GM18868 (cell line): ENCODE data around the gene SDC4.

Experiments used
- ATAC-seq: cut with Tn5 transposase; IDR thresholded peaks from one replicate; pipeline ENCODE4 v1.9.1; 2021; ENCODE audit warnings: mild to moderate bottlenecking, moderate library complexity; ENCODE audit not compliant: unreplicated experiment

SDC4 gene

GRCh38 chr20:45301824-45302271 is 46.4 kb downstream of the SDC4 start:
- ATAC-seq = no peak

GRCh38 chr20:45300961-45301360 is 47.3 kb downstream of the SDC4 start:
- peak; percentile 63 for ATAC-seq

GRCh38 chr20:45299786-45300185 is 48.4 kb downstream of the SDC4 start:
- no peak for ATAC-seq

GRCh38 chr20:45297786-45298497 is 50.3 kb downstream of the SDC4 start:
- no peak for ATAC-seq

- no peak for ATAC-seq
Measured at GRCh38 chr20:45294659-45295058, 53.6 kb downstream of the SDC4 start.

- no peak for ATAC-seq
Measured at GRCh38 chr20:45294003-45294368, 54.2 kb downstream of the SDC4 start.

- ATAC-seq = peak; percentile 39
Measured at GRCh38 chr20:45293041-45294002, 54.9 kb downstream of the SDC4 start.

- ATAC-seq = no peak
Measured at GRCh38 chr20:45292343-45292742, 55.9 kb downstream of the SDC4 start.

- no peak for ATAC-seq
Measured at GRCh38 chr20:45291526-45291925, 56.7 kb downstream of the SDC4 start.

- ATAC-seq = no peak
Measured at GRCh38 chr20:45290677-45291355, 57.4 kb downstream of the SDC4 start.

- no peak for ATAC-seq
Measured at GRCh38 chr20:45289942-45290676, 58.1 kb downstream of the SDC4 start.

GRCh38 chr20:45288860-45289259 is 59.4 kb downstream of the SDC4 start:
- ATAC-seq = no peak

- ATAC-seq = no peak
Measured at GRCh38 chr20:45288376-45288775, 59.8 kb downstream of the SDC4 start.

- ATAC-seq = no peak
Measured at GRCh38 chr20:45283551-45284057, 64.6 kb downstream of the SDC4 start.

- no peak for ATAC-seq
Measured at GRCh38 chr20:45282700-45283550, 65.3 kb downstream of the SDC4 start.

GRCh38 chr20:45279992-45280391 is 68.2 kb downstream of the SDC4 start:
- ATAC-seq = no peak

GRCh38 chr20:45275338-45275737 is 72.9 kb downstream of the SDC4 start:
- ATAC-seq = no peak
